K562 (cell line): ENCODE data around the gene ACSS2. TPM values are rescaled to one million over a fixed set of nuclear protein-coding genes. Genes with fewer than 3 reads are reported as not detected.

Experiments
- EP300 ChIP-seq: IDR thresholded peaks from 2 replicates; pipeline ENCODE4 v1.6.1; 2012; ENCODE audit warnings: low read length, improper control_type of control experiment
- ETV6 ChIP-seq, 3 experiments: fragments of 150-350 bp in 1 of 3; sonication (generic) in 1 of 3; formaldehyde crosslinking in 1 of 3; IDR thresholded peaks; 2 replicates each; pipeline versions ENCODE4 v1.6.1 to v1.8.0; 2014 to 2022; ENCODE audit warnings: borderline replicate concordance in 2 of 3, low read depth in 2 of 3, antibody characterized with exemption in 1 of 3, low read length in 1 of 3, mild to moderate bottlenecking in 1 of 3, missing genetic modification reagents in 1 of 3
- JUND ChIP-seq, 2 experiments: IDR thresholded peaks; 2 replicates in 1 of 2; 3 replicates in 1 of 2; pipeline ENCODE4 v1.6.1; 2011; ENCODE audit warnings: borderline replicate concordance in 2 of 2, low read depth in 2 of 2, low read length in 2 of 2, improper control_type of control experiment in 1 of 2, missing biosample characterization in 1 of 2, missing genetic modification characterization in 1 of 2, missing genetic modification reagents in 1 of 2
- LEF1 ChIP-seq: fragments of 450-650 bp; IDR thresholded peaks from 2 replicates; pipeline ENCODE4 v1.6.1; 2016; ENCODE audit warnings: mild to moderate bottlenecking
- MEIS2 ChIP-seq: fragments of 450-650 bp; IDR thresholded peaks from 2 replicates; pipeline ENCODE4 v1.6.1; 2014; ENCODE audit warnings: mild to moderate bottlenecking; ENCODE audit not compliant: partially characterized antibody
- MNT ChIP-seq, 2 experiments: fragments of 450-650 bp; conservative IDR thresholded peaks; 2 replicates each; pipeline ENCODE4 v1.6.1; 2017; ENCODE audit warnings: mild to moderate bottlenecking in 2 of 2, moderate library complexity in 2 of 2
- RCOR1 ChIP-seq, 2 experiments: IDR thresholded peaks; 2 replicates each; pipeline ENCODE4 v1.6.1; 2012; ENCODE audit warnings: low read depth in 2 of 2, low read length in 2 of 2, borderline replicate concordance in 1 of 2, improper control_type of control experiment in 1 of 2
- TAF15 ChIP-seq: fragments of 200-400 bp; formaldehyde crosslinking; IDR thresholded peaks from 2 replicates; pipeline ENCODE4 v1.6.1; 2017; ENCODE audit warnings: mild to moderate bottlenecking, low read depth, low read length, moderate library complexity
- THRA ChIP-seq: fragments of 450-650 bp; IDR thresholded peaks from 2 replicates; pipeline ENCODE4 v1.6.1; 2017; ENCODE audit warnings: mild to moderate bottlenecking, moderate library complexity
- TOE1 ChIP-seq, 2 experiments: fragments of 450-650 bp in 1 of 2; sonication (generic) in 1 of 2; formaldehyde crosslinking in 1 of 2; IDR thresholded peaks; 2 replicates each; pipeline versions ENCODE4 v1.7.1 to v1.8.0; 2016 to 2022; ENCODE audit warnings: borderline replicate concordance in 2 of 2, mild to moderate bottlenecking in 2 of 2, antibody characterized with exemption in 1 of 2, inconsistent platforms in 1 of 2, low read depth in 1 of 2, missing genetic modification reagents in 1 of 2, moderate library complexity in 1 of 2
- polyA plus RNA-seq, 8 experiments: library from polyadenylated mRNA; depleted of rRNA in 4 of 8; stranded (reverse) in 5 of 8; unstranded in 3 of 8; fragments of >200 nt; fragmentation: Nextera tagmentation in 2 of 8; fragmentation: Illumina TruSeq in 1 of 8; extraction: Ambion mirVana in 2 of 8; extraction: Trizol in 1 of 8; gene quantifications; 2 replicates each; pipeline versions ENCODE4 v1.2.1 to v1.2.3, GENCODE V29; 2011 to 2014; ENCODE audit warnings: inconsistent platforms in 1 of 8, missing spikeins in 1 of 8
- total RNA-seq, 7 experiments: library from RNA; depleted of rRNA in 6 of 7; stranded (reverse); fragments of >200 nt in 6 of 7; fragmentation: Illumina TruSeq in 2 of 7; extraction: Trizol in 2 of 7; gene quantifications; 2 replicates each; pipeline versions ENCODE4 v1.2.1 to v1.2.3, GENCODE V29; 2011 to 2021; ENCODE audit warnings: low replicate concordance in 1 of 7
- TF ChIP-seq, protein P1 (sequence below), 2 experiments: fragments of 450-650 bp in 1 of 2; sonication (generic) in 1 of 2; formaldehyde crosslinking in 1 of 2; IDR thresholded peaks; 2 replicates each; pipeline versions ENCODE4 v1.7.1 to v1.9.0; 2016 to 2022; ENCODE audit warnings: inconsistent platforms in 1 of 2, mild to moderate bottlenecking in 1 of 2, missing genetic modification reagents in 1 of 2
- TF ChIP-seq, protein P2 (sequence below): fragments of 250-450 bp; sonication (Bioruptor Pico); IDR thresholded peaks from 2 replicates; pipeline ENCODE4 v1.5.0; 2021

ACSS2 gene
- total and polyA plus RNA-seq, 9 of the 15 experiments (the other 6 are each of a cell fraction or from before 2014, with no cell fraction given) = 21.9 to 246 (median 66.2) TPM

- TF ChIP-seq, protein P1, sequence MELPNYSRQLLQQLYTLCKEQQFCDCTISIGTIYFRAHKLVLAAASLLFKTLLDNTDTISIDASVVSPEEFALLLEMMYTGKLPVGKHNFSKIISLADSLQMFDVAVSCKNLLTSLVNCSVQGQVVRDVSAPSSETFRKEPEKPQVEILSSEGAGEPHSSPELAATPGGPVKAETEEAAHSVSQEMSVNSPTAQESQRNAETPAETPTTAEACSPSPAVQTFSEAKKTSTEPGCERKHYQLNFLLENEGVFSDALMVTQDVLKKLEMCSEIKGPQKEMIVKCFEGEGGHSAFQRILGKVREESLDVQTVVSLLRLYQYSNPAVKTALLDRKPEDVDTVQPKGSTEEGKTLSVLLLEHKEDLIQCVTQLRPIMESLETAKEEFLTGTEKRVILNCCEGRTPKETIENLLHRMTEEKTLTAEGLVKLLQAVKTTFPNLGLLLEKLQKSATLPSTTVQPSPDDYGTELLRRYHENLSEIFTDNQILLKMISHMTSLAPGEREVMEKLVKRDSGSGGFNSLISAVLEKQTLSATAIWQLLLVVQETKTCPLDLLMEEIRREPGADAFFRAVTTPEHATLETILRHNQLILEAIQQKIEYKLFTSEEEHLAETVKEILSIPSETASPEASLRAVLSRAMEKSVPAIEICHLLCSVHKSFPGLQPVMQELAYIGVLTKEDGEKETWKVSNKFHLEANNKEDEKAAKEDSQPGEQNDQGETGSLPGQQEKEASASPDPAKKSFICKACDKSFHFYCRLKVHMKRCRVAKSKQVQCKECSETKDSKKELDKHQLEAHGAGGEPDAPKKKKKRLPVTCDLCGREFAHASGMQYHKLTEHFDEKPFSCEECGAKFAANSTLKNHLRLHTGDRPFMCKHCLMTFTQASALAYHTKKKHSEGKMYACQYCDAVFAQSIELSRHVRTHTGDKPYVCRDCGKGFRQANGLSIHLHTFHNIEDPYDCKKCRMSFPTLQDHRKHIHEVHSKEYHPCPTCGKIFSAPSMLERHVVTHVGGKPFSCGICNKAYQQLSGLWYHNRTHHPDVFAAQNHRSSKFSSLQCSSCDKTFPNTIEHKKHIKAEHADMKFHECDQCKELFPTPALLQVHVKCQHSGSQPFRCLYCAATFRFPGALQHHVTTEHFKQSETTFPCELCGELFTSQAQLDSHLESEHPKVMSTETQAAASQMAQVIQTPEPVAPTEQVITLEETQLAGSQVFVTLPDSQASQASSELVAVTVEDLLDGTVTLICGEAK (IDR thresholded peaks at IDR 0.05) = peak; percentile 32; the same call in 1 of the 2 replicates
- TF ChIP-seq, protein P1 (CRISPR knock-in tag; IDR thresholded peaks at IDR 0.05) = no peak
- peak; percentile 30; the same call in 1 of the 2 replicates for TF ChIP-seq TOE1 (IDR thresholded peaks at IDR 0.05; ENCODE audit: borderline replicate concordance)
- TF ChIP-seq TOE1 (CRISPR knock-in tag; IDR thresholded peaks at IDR 0.05; ENCODE audit: borderline replicate concordance, low read depth) = no peak
- TF ChIP-seq ETV6 (IDR thresholded peaks at IDR 0.05; ENCODE audit: borderline replicate concordance in 1 of 2, low read depth in 2 of 2, low read length in 1 of 2) = peak in 1 of 2 experiments; percentile 62; a peak in 1 of 4 replicates
- TF ChIP-seq ETV6 (CRISPR knock-in tag; IDR thresholded peaks at IDR 0.05; ENCODE audit: borderline replicate concordance) = no peak
- TF ChIP-seq RCOR1 (IDR thresholded peaks at IDR 0.05; ENCODE audit: borderline replicate concordance in 1 of 2, low read depth in 2 of 2, low read length in 2 of 2) = peak in 1 of 2 experiments; percentile 78; a peak in 1 of 4 replicates
- peak; percentile 93; the same call in 1 of the 2 replicates for TF ChIP-seq LEF1
- TF ChIP-seq JUND (IDR thresholded peaks at IDR 0.05; ENCODE audit: borderline replicate concordance, low read depth, low read length) = peak; percentile 54; the same call in 1 of the 2 replicates
- no peak; the same call in 2 of the 3 replicates for TF ChIP-seq JUND (tag; IDR thresholded peaks at IDR 0.05; ENCODE audit: borderline replicate concordance, low read depth, low read length)
- TF ChIP-seq THRA = no peak
- TF ChIP-seq MNT (conservative IDR thresholded peaks at IDR 0.05) = peak in 1 of 2 experiments; percentile 62; a peak in 3 of 4 replicates
- peak; percentile 91 for TF ChIP-seq MEIS2
- TF ChIP-seq TAF15 = no peak
- peak; percentile 84 for TF ChIP-seq EP300
- TF ChIP-seq, protein P2, sequence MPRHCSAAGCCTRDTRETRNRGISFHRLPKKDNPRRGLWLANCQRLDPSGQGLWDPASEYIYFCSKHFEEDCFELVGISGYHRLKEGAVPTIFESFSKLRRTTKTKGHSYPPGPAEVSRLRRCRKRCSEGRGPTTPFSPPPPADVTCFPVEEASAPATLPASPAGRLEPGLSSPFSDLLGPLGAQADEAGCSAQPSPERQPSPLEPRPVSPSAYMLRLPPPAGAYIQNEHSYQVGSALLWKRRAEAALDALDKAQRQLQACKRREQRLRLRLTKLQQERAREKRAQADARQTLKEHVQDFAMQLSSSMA (CRISPR knock-in tag) = no peak
These were observed 12.1 kb downstream of the ACSS2 start (continued) for GRCh38 chr20:34888468-34888867.
